ENCODE data around the gene ROM1. TPM values are rescaled to one million over a fixed set of nuclear protein-coding genes. Genes with fewer than 3 reads are reported as not detected.

Gene ROM1
- polyA plus RNA-seq, 1 donor (not counting 4 experiments of a cell fraction or from before 2014, with no cell fraction given), result 1.5 TPM

DNA sequence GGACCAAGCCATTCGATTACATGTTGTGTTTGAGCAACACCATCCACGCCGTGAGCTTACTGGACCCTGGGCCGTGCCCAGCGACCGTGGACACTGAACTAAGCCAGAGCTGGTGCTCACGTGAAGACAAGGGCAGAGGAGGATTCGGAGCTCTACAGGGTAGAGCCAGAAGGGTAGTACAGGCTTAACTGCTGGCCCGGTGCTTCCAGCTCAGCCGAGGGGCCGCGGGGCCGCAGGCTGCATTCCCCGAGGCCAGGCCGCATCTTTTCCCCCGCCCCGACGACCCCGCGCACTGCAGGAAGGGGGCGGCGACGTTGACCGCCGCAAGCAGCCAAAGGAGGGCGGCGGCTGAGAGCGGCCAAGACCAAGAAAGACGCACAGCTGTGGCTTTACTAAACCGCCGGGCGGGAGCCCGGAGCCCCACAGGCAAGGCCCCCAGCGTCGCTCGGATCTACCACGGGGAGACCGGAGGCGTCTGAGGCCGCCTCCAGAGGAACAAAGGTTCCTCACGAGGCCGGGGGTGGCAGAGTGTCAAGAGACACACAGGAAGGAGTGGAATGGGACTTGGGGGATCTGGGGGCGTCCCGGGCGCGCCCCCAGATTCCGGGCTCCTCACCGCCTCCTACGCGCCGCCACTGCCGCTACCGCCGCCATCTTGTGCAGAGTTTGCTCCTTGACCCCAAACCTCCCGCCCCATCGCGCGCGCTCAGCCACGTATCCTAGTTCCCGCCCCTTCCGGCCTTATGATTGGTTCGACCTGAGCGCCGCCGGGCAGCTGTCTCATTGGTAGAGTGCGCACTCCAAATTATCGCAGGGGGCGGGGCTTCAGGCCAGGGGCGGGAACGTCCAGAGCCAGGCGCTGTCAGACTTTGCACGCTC lies 33.1 kb downstream of the ROM1 start, which contains the start of gene GANAB:
TSS of gene GANAB (minus strand) at position 668 of the 879 bp plus-strand sequence. CDS start at position 654, 14 bp downstream.
- FAIRE-seq, result no peak

GRCh38 chr11:62646825-62647608 lies 34.0 kb downstream of the ROM1 start:
- Histone ChIP-seq H3K4me2 (ENCODE audit: control insufficient read depth, extremely low read depth, insufficient read depth, low read depth, low read length) (no peak overlapping the region), H3K9me3 (ENCODE audit: control insufficient read depth, low read depth, low read length) (no peaks in the 10 kb centered on the region), H3K4me3 (ENCODE audit: control insufficient read depth in 2 of 3, extremely low read depth in 1 of 3, insufficient read depth in 2 of 3, low read depth in 1 of 3, low read length in 3 of 3) (peak overlapping the region in 1 of 3 experiments; percentile 88), H3K9me1 (ENCODE audit: control insufficient read depth, extremely low read depth, insufficient read depth, low read length) (no peaks in the 10 kb centered on the region), H3K36me3 (ENCODE audit: control insufficient read depth in 2 of 2, extremely low read depth in 1 of 2, insufficient read depth in 2 of 2, low read length in 2 of 2) (peaks cover 16 to 21% of the 10 kb centered on the region in 2 experiments), H4K20me1 (ENCODE audit: control insufficient read depth, extremely low read depth, insufficient read depth, low read length) (no peaks in the 10 kb centered on the region), H3K9ac (ENCODE audit: control insufficient read depth, extremely low read depth, insufficient read depth, low read length) (peak overlapping the region; percentile 28), H3K27ac (ENCODE audit: control insufficient read depth, insufficient read depth, low read length) (no peak overlapping the region), H3K4me1 (ENCODE audit: control insufficient read depth, extremely low read depth, insufficient read depth, low read length) (peaks cover 20% of the 10 kb centered on the region), H3K79me2 (ENCODE audit: control insufficient read depth, insufficient read depth, low read length) (peaks cover 54% of the 10 kb centered on the region), H3K27me3 (ENCODE audit: control insufficient read depth, extremely low read depth, insufficient read depth, low read length) (no peaks in the 10 kb centered on the region), H2AFZ (ENCODE audit: control insufficient read depth, low read length) (no peak overlapping the region)
- TF ChIP-seq CTCF (optimal IDR thresholded peaks at IDR 0.05 in 1 of 3, IDR thresholded peaks at IDR 0.05 in 1 of 3, conservative IDR thresholded peaks at IDR 0.05 in 1 of 3; ENCODE audit: extremely low read depth in 1 of 3, insufficient read depth in 2 of 3, low read length in 3 of 3), result no peak
- TF ChIP-seq EZH2 (IDR thresholded peaks at IDR 0.05; ENCODE audit: low read length), result no peak
- no peak for DNase-seq (ENCODE audit: low read depth, low spot score)
- dilution Hi-C loops (cut with MboI; ENCODE audit: extremely low pct_ligation_motif_present, low sequenced_read_pairs), result no loop called here
- no peak for FAIRE-seq

More for the DNA sequence above, 33.1 kb downstream of the ROM1 start, which contains the start of gene GANAB:
- no peak for TF ChIP-seq EZH2 (IDR thresholded peaks at IDR 0.05; ENCODE audit: low read length)
- TF ChIP-seq CTCF (optimal IDR thresholded peaks at IDR 0.05 in 1 of 3, IDR thresholded peaks at IDR 0.05 in 1 of 3, conservative IDR thresholded peaks at IDR 0.05 in 1 of 3; ENCODE audit: extremely low read depth in 1 of 3, insufficient read depth in 2 of 3, low read length in 3 of 3), result no peak
- dilution Hi-C loops (cut with MboI; ENCODE audit: extremely low pct_ligation_motif_present, low sequenced_read_pairs), result no loop called here
- Histone ChIP-seq H3K9me3 (ENCODE audit: control insufficient read depth, low read depth, low read length) (no peaks in the 10 kb centered on the region), H3K79me2 (ENCODE audit: control insufficient read depth, insufficient read depth, low read length) (peaks cover 52% of the 10 kb centered on the region), H3K36me3 (ENCODE audit: control insufficient read depth in 2 of 2, extremely low read depth in 1 of 2, insufficient read depth in 2 of 2, low read length in 2 of 2) (peaks cover 16 to 21% of the 10 kb centered on the region in 2 experiments), H3K4me3 (ENCODE audit: control insufficient read depth in 2 of 3, extremely low read depth in 1 of 3, insufficient read depth in 2 of 3, low read depth in 1 of 3, low read length in 3 of 3) (peak within 1 kb of the TSS; percentile 87 to 90 (median 88)), H3K4me2 (ENCODE audit: control insufficient read depth, extremely low read depth, insufficient read depth, low read depth, low read length) (peak within 1 kb of the TSS; percentile 93), H3K27ac (ENCODE audit: control insufficient read depth, insufficient read depth, low read length) (peak within 1 kb of the TSS; percentile 88), H3K9me1 (ENCODE audit: control insufficient read depth, extremely low read depth, insufficient read depth, low read length) (no peaks in the 10 kb centered on the region), H3K9ac (ENCODE audit: control insufficient read depth, extremely low read depth, insufficient read depth, low read length) (peak within 1 kb of the TSS; percentile 89), H3K27me3 (ENCODE audit: control insufficient read depth, extremely low read depth, insufficient read depth, low read length) (no peaks in the 10 kb centered on the region), H2AFZ (ENCODE audit: control insufficient read depth, low read length) (peak within 1 kb of the TSS; percentile 69), H3K4me1 (ENCODE audit: control insufficient read depth, extremely low read depth, insufficient read depth, low read length) (peaks cover 15% of the 10 kb centered on the region), H4K20me1 (ENCODE audit: control insufficient read depth, extremely low read depth, insufficient read depth, low read length) (no peaks in the 10 kb centered on the region)
- DNase-seq (ENCODE audit: low read depth, low spot score), result peak; percentile 77

Measured in keratinocyte (primary cell).